HepG2 (cell line): Measurements from ENCODE around the gene SLC38A9. TPM values are rescaled to one million over a fixed set of nuclear protein-coding genes. Genes with fewer than 3 reads are reported as not detected.
A peak's percentile ranks its signal among the peaks of the same experiment; 100 is the strongest.

Experiments
- ATF7 ChIP-seq, 2 experiments: fragments of 450-650 bp in 1 of 2; sonication (generic) in 1 of 2; formaldehyde crosslinking in 1 of 2; IDR thresholded peaks; 2 replicates each; pipeline versions ENCODE4 v1.4.0 to v1.6.1; 2016 to 2020; ENCODE audit warnings: antibody characterized with exemption in 1 of 2, mild to moderate bottlenecking in 1 of 2, missing genetic modification reagents in 1 of 2
- CAMTA2 ChIP-seq: sonication (generic); formaldehyde crosslinking; IDR thresholded peaks from 2 replicates; pipeline ENCODE4 v1.4.0; 2020; ENCODE audit warnings: mild to moderate bottlenecking, missing genetic modification reagents, borderline replicate concordance
- DDIT3 ChIP-seq: sonication (generic); formaldehyde crosslinking; IDR thresholded peaks from 2 replicates; pipeline ENCODE4 v1.4.0; 2020; ENCODE audit warnings: mild to moderate bottlenecking, missing genetic modification reagents
- DPF2 ChIP-seq: sonication (generic); formaldehyde crosslinking; IDR thresholded peaks from 2 replicates; pipeline ENCODE4 v1.4.0; 2020; ENCODE audit warnings: mild to moderate bottlenecking, low read depth, missing genetic modification reagents, borderline replicate concordance
- FOXA1 ChIP-seq, 2 experiments: fragments of 450-650 bp in 1 of 2; sonication (generic) in 1 of 2; formaldehyde crosslinking in 1 of 2; IDR thresholded peaks; 2 replicates each; pipeline versions ENCODE4 v1.4.0 to v1.6.1; 2016 to 2020; ENCODE audit warnings: missing genetic modification reagents in 1 of 2
- GABPA ChIP-seq, 2 experiments: IDR thresholded peaks; 2 replicates each; pipeline ENCODE4 v1.6.1; 2011 to 2016; ENCODE audit warnings: low read depth in 2 of 2, low read length in 1 of 2, missing biosample characterization in 1 of 2, missing genetic modification characterization in 1 of 2
- GATAD2A ChIP-seq: IDR thresholded peaks from 2 replicates; pipeline ENCODE4 v1.6.1; 2016
- HNRNPUL1 ChIP-seq: fragments of 200-400 bp; formaldehyde crosslinking; IDR thresholded peaks from 2 replicates; pipeline ENCODE4 v1.6.1; 2017; ENCODE audit warnings: low read depth, mild to moderate bottlenecking, low read length, moderate library complexity
- KLF6 ChIP-seq: IDR thresholded peaks from 2 replicates; pipeline ENCODE4 v1.8.0; 2016; ENCODE audit warnings: missing biosample characterization, missing genetic modification reagents
- LCORL ChIP-seq, 2 experiments: fragments of 450-650 bp in 1 of 2; sonication (generic) in 1 of 2; formaldehyde crosslinking in 1 of 2; IDR thresholded peaks; 2 replicates each; pipeline versions ENCODE4 v1.5.0 to v1.6.1; 2017 to 2020; ENCODE audit warnings: antibody characterized with exemption in 1 of 2, missing genetic modification reagents in 1 of 2
- MYPOP ChIP-seq: sonication (generic); formaldehyde crosslinking; IDR thresholded peaks from 2 replicates; pipeline ENCODE4 v1.8.1; 2023; ENCODE audit warnings: mild to moderate bottlenecking, moderate library complexity, missing genetic modification reagents
- NFYC ChIP-seq: IDR thresholded peaks from 2 replicates; pipeline ENCODE4 v1.6.1; 2016; ENCODE audit warnings: missing genetic modification reagents, missing compliant biosample characterization
- PAXIP1 ChIP-seq: sonication (generic); formaldehyde crosslinking; conservative IDR thresholded peaks from 2 replicates; pipeline ENCODE4 v1.4.0; 2020; ENCODE audit warnings: mild to moderate bottlenecking, missing genetic modification reagents, moderate library complexity
- PBX3 ChIP-seq: sonication (generic); formaldehyde crosslinking; IDR thresholded peaks from 2 replicates; pipeline ENCODE4 v1.8.1; 2023; ENCODE audit warnings: missing genetic modification reagents, inconsistent platforms, borderline replicate concordance
- SAFB2 ChIP-seq: sonication (generic); formaldehyde crosslinking; IDR thresholded peaks from 2 replicates; pipeline ENCODE4 v1.5.1; 2020; ENCODE audit warnings: missing genetic modification reagents, low read depth, mild to moderate bottlenecking, borderline replicate concordance
- SOX6 ChIP-seq, 2 experiments: fragments of 450-650 bp in 1 of 2; sonication (generic) in 1 of 2; formaldehyde crosslinking in 1 of 2; IDR thresholded peaks; 2 replicates each; pipeline versions ENCODE4 v1.4.0 to v1.6.1; 2017 to 2020; ENCODE audit warnings: antibody characterized with exemption in 1 of 2, mild to moderate bottlenecking in 1 of 2, missing genetic modification reagents in 1 of 2
- SPEN ChIP-seq: sonication (generic); formaldehyde crosslinking; IDR thresholded peaks from 2 replicates; pipeline ENCODE4 v1.5.1; 2020; ENCODE audit warnings: low read depth, mild to moderate bottlenecking, missing genetic modification reagents
- ZBTB2 ChIP-seq: sonication (generic); formaldehyde crosslinking; IDR thresholded peaks from 2 replicates; pipeline ENCODE4 v1.8.0; 2022; ENCODE audit warnings: low read depth, missing genetic modification reagents
- ZBTB20 ChIP-seq: sonication (generic); formaldehyde crosslinking; IDR thresholded peaks from 2 replicates; pipeline ENCODE4 v1.8.1; 2023; ENCODE audit warnings: missing genetic modification reagents, low read depth, mild to moderate bottlenecking, borderline replicate concordance
- ZNF614 ChIP-seq: IDR thresholded peaks from 2 replicates; pipeline ENCODE4 v1.6.1; 2018; ENCODE audit warnings: missing biosample characterization, missing genetic modification reagents, inconsistent platforms, borderline replicate concordance
- ZNF644 ChIP-seq: IDR thresholded peaks from 2 replicates; pipeline ENCODE4 v1.6.1; 2016; ENCODE audit warnings: low read depth
- ZZZ3 ChIP-seq: sonication (generic); formaldehyde crosslinking; IDR thresholded peaks from 2 replicates; pipeline ENCODE4 v1.4.0; 2020; ENCODE audit warnings: missing genetic modification reagents, mild to moderate bottlenecking, borderline replicate concordance
- polyA plus RNA-seq, 8 experiments: library from polyadenylated mRNA; depleted of rRNA in 3 of 8; stranded (reverse) in 7 of 8; unstranded in 1 of 8; fragments of >200 nt; fragmentation: Illumina TruSeq in 4 of 8; extraction: Trizol in 4 of 8; gene quantifications; 2 replicates each; pipeline versions ENCODE4 v1.2.1 to v1.2.3, GENCODE V29; 2011 to 2016; ENCODE audit warnings: low read depth in 4 of 8, missing spikeins in 1 of 8, mixed read lengths in 1 of 8; ENCODE audit not compliant: insufficient read depth in 1 of 8
- total RNA-seq, 5 experiments: library from RNA; depleted of rRNA; stranded (reverse); fragments of >200 nt; fragmentation: Illumina TruSeq; extraction: Trizol; gene quantifications; 2 replicates each; pipeline ENCODE4 v1.2.3, GENCODE V29; 2016; ENCODE audit warnings: low read depth in 1 of 5

SLC38A9 gene
- total and polyA plus RNA-seq, 2 of the 13 experiments (the other 11 are each of a cell fraction or from before 2014, with no cell fraction given) = 19.3 to 36.0 TPM

GRCh38 chr5:55601204-55601618 lies 110.9 kb downstream of the SLC38A9 start (continued):
- TF ChIP-seq DDIT3 (no peak), NFYC (CRISPR knock-in tag) (no peak), SOX6 (IDR thresholded peaks at IDR 0.05) (no peak), SOX6 (CRISPR knock-in tag; IDR thresholded peaks at IDR 0.05) (peak; percentile 68), HNRNPUL1 (no peak), ATF7 (IDR thresholded peaks at IDR 0.05) (no peak), ATF7 (CRISPR knock-in tag; IDR thresholded peaks at IDR 0.05) (no peak), SAFB2 (no peak), ZBTB20 (CRISPR knock-in tag) (no peak), LCORL (IDR thresholded peaks at IDR 0.05) (no peak), LCORL (CRISPR knock-in tag; IDR thresholded peaks at IDR 0.05) (no peak), CAMTA2 (no peak), ZNF614 (CRISPR knock-in tag) (no peak), GATAD2A (CRISPR knock-in tag) (0 out of 2 replicates have a peak, but pooled peaks have one; percentile 29), DPF2 (CRISPR knock-in tag) (no peak), SPEN (CRISPR knock-in tag) (no peak), FOXA1 (IDR thresholded peaks at IDR 0.05) (no peak), FOXA1 (CRISPR knock-in tag; IDR thresholded peaks at IDR 0.05) (peak; percentile 61; the same call in 1 of the 2 replicates), GABPA (IDR thresholded peaks at IDR 0.05; ENCODE audit: low read depth, low read length) (no peak), GABPA (CRISPR knock-in tag; IDR thresholded peaks at IDR 0.05; ENCODE audit: low read depth) (no peak), PBX3 (no peak), MYPOP (CRISPR knock-in tag) (no peak), ZNF644 (CRISPR knock-in tag) (no peak), KLF6 (CRISPR knock-in tag) (no peak), ZZZ3 (CRISPR knock-in tag) (no peak), ZBTB2 (CRISPR knock-in tag) (no peak), PAXIP1 (CRISPR knock-in tag) (peak; percentile 25; the same call in 1 of the 2 replicates)
